GM19099 (cell line): Measurements from ENCODE around the gene MAZ.

Source experiments
- POLR2A ChIP-seq: IDR thresholded peaks from 3 replicates; pipeline ENCODE4 v1.6.1; 2011; ENCODE audit warnings: low read depth; ENCODE audit not compliant: insufficient read length; ENCODE audit errors: extremely low read depth

Gene MAZ

DNA sequence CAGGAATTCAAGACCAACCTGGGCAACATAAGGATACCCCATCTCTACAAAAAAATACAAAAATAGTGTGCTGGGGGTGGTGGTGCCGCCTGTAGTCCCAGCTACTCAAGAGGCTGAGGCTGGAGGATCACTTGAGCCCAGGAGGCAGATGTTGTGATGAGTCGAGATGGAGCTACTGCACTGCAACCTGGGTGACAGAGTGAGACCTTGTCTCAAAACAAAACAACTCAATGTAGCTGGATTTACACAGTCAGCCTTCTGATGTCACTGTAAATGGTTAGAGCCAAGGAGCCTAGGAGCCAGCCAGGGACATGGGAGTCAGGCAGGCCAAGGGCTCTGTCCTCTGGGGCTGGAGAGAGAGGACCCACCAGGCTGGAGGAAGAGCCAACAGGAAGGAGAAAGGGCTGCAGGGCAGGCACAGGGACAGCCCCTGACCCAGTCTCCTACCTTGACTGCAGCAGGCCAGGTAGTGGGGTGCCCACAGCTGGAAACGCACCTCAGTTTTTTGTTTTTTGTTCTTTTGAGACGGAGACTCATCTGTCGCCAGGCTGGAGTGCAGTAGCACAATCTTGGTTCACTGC, 48.3 kb downstream of the MAZ start:
- no peak for TF ChIP-seq POLR2A

DNA sequence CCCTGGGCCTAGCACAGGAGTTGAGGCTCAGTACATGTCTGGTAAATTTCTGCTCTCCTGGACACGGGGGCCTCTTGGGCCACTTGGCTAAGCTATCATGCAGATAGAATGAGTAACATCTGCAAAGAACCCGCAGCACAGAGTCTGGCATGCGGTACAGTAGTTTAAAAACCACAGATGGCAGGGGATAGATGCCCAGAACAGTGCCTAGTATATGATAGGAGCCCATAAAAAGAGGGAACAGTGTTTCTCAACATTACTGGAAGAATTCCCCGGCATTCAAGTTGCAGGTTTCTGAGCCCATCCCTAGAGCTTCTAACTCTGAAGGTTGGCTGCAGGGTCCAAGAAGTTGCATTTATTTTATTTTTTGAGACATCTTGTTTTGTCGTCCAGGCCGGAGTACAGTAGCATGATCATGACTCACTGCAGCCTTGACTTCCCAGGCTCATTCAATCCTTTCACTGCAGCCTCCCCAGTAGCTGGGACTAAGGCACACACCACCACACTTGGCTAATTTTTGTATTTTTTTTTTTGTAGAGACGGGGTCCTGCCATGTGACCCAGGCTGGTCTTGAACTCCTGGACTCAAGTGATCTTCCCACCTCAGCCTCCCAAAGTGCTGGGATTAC, 50.9 kb downstream of the MAZ start:
- no peak for TF ChIP-seq POLR2A

DNA sequence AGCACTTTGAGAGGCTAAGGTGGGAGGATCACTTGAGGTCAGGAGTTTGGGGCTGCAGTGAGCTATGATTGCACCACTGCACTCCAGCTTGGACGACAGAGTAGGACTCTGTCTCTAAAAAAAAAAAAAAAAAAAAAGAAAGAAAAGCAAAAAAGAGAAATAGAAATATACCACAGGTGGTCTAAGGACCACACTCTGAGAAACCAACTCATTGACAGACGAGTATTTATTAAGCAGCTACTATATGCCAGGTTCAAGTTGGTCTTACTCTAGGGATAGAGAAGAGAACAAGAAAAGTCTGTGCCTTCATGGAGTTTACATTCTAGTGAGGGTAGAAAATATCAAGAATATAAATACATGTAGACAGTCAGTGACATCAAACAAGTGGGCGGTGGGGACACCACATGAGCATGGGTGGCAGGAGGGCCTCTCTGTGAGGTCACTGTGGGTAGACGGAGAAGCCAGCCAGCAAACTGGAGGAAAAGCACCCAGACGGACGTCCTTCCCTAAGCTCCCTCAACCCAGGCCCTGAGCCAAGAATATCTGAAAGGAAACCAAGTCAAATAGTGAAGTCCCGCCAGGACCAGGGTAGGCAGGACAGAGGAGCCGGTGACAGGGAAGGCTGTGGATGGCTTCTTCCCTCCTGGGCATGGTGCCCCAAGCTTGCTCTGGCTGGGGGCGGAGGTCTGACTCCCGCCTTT, 52.0 kb downstream of the MAZ start:
- TF ChIP-seq POLR2A = no peak

DNA sequence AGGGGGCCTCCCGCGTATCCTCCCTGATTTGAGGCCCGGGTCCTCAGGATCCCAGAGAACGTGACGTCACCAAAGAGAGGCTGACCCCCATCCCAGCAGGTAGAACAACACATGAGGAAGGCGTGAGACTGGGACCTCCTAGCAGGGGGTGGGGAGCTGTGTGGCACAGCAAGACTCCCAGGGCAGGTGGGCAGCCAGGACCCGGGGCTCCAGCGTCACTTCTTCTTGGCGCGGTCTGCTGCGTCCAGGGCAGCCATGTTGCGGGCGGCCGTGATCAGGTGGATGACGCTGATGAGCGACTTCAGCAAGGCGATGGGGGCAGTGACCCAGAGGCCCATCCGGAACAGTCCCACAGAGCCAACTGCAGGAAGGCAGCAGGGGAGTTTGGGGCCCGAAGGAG, 52.6 kb downstream of the MAZ start:
- no peak for TF ChIP-seq POLR2A

GRCh38 chr16:29860218-29860617, 53.9 kb downstream of the MAZ start:
- TF ChIP-seq POLR2A = no peak
